Astrocyte of the spinal cord (primary cell): Measurements from ENCODE around the gene CUBN.

ENCODE experiments used
- DNase-seq: peaks from one replicate; pipeline ENCODE4 v3.0.0; 2011; ENCODE audit warnings: low read depth, low spot score
- H3K4me3 ChIP-seq: 2 replicates; pipeline ENCODE4 v1.5.1; 2011; ENCODE audit warnings: low read depth, mild to moderate bottlenecking, low read length, moderate library complexity
- CTCF ChIP-seq: IDR thresholded peaks from 2 replicates; pipeline ENCODE4 v1.5.1; 2012; ENCODE audit warnings: low read depth, mild to moderate bottlenecking, low read length, inconsistent platforms
- in situ Hi-C: cut with HindIII; loops from 2 replicates; pipeline ENCODE4 v1.10.0; 2017; ENCODE audit warnings: low sequenced_read_pairs

Gene CUBN

GRCh38 chr10:17144032-17144431 is 14.4 kb upstream of the CUBN start:
- no peak for TF ChIP-seq CTCF
- DNase-seq = no peak
- in situ Hi-C loops = no loop called here
- no peak overlapping the region for H3K4me3 ChIP-seq

DNA sequence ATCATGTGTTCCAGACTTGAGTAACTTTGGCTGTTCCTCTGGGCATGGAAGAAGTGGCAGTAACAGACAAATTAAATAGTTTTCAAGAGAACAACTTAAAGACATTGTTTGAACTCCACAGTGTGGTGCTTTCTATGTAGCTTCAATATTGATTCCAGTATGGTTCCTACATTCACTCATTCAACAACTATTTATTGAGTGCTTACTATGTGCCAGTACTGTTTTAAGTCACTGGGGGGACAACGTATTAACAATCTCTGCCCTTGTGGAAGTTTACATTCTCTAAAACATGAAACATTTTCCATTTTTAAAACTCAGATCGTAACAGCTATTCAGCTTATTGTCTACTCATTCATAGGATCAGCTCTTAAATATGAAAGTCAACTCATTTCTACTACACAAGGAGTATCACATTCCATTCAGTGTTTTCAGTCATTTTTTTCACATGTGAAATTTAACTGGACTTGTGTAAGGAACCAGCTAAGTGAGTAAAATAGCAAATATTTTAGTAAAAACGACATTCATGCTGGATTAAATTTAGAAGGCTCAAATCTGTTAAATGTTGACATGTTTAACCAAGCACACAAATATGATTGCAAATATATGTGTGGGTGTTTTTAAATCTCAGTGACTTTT is 13.6 kb upstream of the CUBN start:
- in situ Hi-C loops = no loop called here
- DNase-seq = no peak
- H3K4me3 ChIP-seq = no peak overlapping the region

GRCh38 chr10:17141504-17142229 is 12.1 kb upstream of the CUBN start:
- no peak for DNase-seq
- in situ Hi-C loops = no loop called here
- TF ChIP-seq CTCF = no peak
- H3K4me3 ChIP-seq = no peak overlapping the region

More for the DNA sequence above, 13.6 kb upstream of the CUBN start:
- no peak for TF ChIP-seq CTCF

- no peak for DNase-seq
- H3K4me3 ChIP-seq = no peak overlapping the region
- no peak for TF ChIP-seq CTCF
- in situ Hi-C loops = no loop called here
Measured at GRCh38 chr10:17140386-17140761, 10.8 kb upstream of the CUBN start.

DNA sequence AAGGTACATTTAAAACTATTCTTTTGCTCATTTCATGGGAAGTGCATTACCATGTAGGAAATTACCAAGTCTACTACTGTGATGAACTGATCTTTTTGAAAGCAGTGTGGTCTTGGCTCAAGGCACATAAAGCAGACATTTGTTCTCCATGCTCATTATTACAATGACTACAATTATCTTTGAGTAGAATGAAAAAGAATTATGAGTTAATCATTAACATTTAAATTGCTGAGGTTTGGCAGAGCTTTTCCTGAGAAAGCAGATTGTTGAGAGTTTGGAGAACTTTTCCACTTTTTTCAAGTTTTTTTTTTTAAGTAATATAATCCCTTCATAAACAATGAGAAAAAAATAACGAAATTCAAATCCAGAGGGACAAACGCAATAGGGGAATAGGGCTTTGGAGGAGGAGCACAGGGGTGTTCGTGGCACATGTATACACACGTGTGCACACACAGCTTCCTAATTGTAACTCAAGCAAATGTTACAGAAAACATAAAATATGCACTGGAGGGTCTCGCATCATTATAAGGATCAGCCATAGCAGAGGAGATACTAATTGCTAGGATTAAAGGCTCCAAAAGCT is 8.9 kb upstream of the CUBN start:
- H3K4me3 ChIP-seq = no peak overlapping the region
- in situ Hi-C loops = no loop called here
- peak; percentile 52 for DNase-seq
- TF ChIP-seq CTCF = no peak

GRCh38 chr10:17134737-17135260 is 5.2 kb upstream of the CUBN start:
- TF ChIP-seq CTCF = no peak
- H3K4me3 ChIP-seq = no peak overlapping the region
- in situ Hi-C loops = no loop called here
- no peak for DNase-seq
